Subcutaneous abdominal adipose tissue (tissue), 5 donors: ENCODE measurements around the gene UTF1.

Experiments
- H3K27ac ChIP-seq: one replicate; pipeline ENCODE4 v1.7.0; 2013; ENCODE audit warnings: low read depth, mild to moderate bottlenecking, inconsistent platforms, low read length, moderate library complexity
- H3K27me3 ChIP-seq, 5 donors: one replicate each; pipeline ENCODE4 v1.7.0; 2013; ENCODE audit warnings: low read length in 5 of 5, inconsistent platforms in 1 of 5; ENCODE audit not compliant: control insufficient read depth in 5 of 5, insufficient read depth in 4 of 5
- H3K36me3 ChIP-seq, 5 donors: one replicate each; pipeline ENCODE4 v1.7.0; 2013; ENCODE audit warnings: low read length in 5 of 5; ENCODE audit not compliant: control insufficient read depth in 5 of 5, insufficient read depth in 5 of 5
- H3K4me1 ChIP-seq, 5 donors: one replicate each; pipeline ENCODE4 v1.7.0; 2013; ENCODE audit warnings: low read length in 5 of 5, mild to moderate bottlenecking in 3 of 5, moderate library complexity in 1 of 5; ENCODE audit not compliant: control insufficient read depth in 5 of 5, insufficient read depth in 5 of 5
- H3K4me3 ChIP-seq, 5 donors: one replicate each; pipeline ENCODE4 v1.7.0; 2013; ENCODE audit warnings: low read length in 5 of 5, low read depth in 1 of 5
- H3K9ac ChIP-seq, 5 donors: one replicate each; pipeline ENCODE4 v1.7.0; 2013; ENCODE audit warnings: low read length in 5 of 5, mild to moderate bottlenecking in 4 of 5, moderate library complexity in 3 of 5
- H3K9me3 ChIP-seq, 5 donors: one replicate each; pipeline ENCODE4 v1.7.0; 2013; ENCODE audit warnings: low read length in 5 of 5; ENCODE audit not compliant: control insufficient read depth in 5 of 5
- donor health status: healthy.
- donor health status: healthy.
- donor health status: healthy.
- donor health status: healthy.
- donor health status: healthy.

The UTF1 gene

GRCh38 chr10:133209117-133209516 lies 20.9 kb upstream of the UTF1 start:
- Histone ChIP-seq H3K4me1 (no peaks in the 10 kb centered on the region), H3K27ac (no peak overlapping the region), H3K9me3 (peaks cover 0 to 3% (median 0%) of the 10 kb centered on the region in 5 donors), H3K27me3 (peaks cover 3 to 14% (median 6%) of the 10 kb centered on the region in 5 donors), H3K9ac (no peak overlapping the region), H3K4me3 (no peak overlapping the region), H3K36me3 (no peaks in the 10 kb centered on the region)

DNA sequence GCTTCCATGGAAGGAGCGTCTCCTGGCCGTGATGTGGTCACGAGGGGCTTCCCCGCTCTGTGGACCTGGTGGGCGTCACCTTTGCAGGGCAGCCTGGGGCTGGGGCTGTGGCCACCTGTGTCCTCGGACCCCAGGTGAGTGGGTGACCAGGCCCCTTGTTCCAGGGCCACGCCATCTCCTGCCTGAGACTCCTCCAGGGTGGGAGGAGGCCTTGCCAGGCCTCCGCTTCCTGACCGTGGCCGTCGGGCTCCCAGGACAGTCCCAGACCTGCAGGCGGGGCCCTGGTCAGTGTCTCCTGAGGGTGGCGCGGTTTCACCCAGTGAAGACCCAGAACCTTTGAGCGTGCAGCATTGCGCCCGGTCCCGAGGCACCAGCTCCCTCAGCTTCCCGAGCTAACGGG lies 20.4 kb upstream of the UTF1 start:
- Histone ChIP-seq H3K4me1 (no peaks in the 10 kb centered on the region), H3K4me3 (no peak overlapping the region), H3K9me3 (peaks cover 0 to 3% (median 0%) of the 10 kb centered on the region in 5 donors), H3K27ac (no peak overlapping the region), H3K36me3 (no peaks in the 10 kb centered on the region), H3K27me3 (peaks cover 5 to 17% (median 9%) of the 10 kb centered on the region in 5 donors), H3K9ac (no peak overlapping the region)

DNA sequence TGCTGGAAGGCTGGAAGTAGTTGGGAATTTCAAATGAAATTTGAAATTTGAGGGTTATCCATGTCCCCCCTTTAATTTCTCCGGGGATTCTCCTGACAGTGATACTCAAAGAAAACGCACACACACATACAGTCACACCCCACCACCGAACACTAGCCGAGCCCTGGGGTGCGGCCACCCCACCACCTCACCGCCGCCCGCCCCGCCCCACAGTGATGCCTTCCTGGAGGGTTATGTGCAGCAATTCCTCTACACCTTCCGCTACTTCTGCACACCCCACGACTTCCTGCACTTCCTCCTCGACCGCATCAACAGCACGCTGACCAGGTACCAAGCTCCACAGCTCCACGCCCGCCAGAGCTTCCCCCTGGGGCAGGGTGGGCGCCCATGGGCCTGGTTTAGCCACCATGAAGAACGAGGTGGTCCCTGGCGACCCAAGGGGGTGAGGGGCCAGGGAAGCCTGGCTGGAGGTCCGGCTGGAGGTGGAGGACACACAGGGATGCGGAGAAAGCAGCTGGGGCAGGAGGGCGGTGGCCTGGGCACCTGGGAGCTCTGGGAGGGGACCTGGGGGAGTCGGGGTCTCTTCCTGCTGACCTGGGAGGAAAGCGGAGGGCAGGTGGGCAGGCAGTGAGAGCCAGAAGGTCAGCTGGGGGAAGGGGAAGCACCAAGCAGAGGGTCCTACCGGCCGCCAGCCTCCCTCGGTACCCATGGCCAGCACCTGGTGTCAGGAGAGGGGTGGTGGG lies 19.4 kb upstream of the UTF1 start:
- Histone ChIP-seq H3K27me3 (peaks cover 7 to 23% (median 10%) of the 10 kb centered on the region in 5 donors), H3K27ac (no peak overlapping the region), H3K9me3 (peaks cover 0 to 3% (median 0%) of the 10 kb centered on the region in 5 donors), H3K36me3 (no peaks in the 10 kb centered on the region), H3K9ac (no peak overlapping the region), H3K4me3 (no peak overlapping the region), H3K4me1 (no peaks in the 10 kb centered on the region)

DNA sequence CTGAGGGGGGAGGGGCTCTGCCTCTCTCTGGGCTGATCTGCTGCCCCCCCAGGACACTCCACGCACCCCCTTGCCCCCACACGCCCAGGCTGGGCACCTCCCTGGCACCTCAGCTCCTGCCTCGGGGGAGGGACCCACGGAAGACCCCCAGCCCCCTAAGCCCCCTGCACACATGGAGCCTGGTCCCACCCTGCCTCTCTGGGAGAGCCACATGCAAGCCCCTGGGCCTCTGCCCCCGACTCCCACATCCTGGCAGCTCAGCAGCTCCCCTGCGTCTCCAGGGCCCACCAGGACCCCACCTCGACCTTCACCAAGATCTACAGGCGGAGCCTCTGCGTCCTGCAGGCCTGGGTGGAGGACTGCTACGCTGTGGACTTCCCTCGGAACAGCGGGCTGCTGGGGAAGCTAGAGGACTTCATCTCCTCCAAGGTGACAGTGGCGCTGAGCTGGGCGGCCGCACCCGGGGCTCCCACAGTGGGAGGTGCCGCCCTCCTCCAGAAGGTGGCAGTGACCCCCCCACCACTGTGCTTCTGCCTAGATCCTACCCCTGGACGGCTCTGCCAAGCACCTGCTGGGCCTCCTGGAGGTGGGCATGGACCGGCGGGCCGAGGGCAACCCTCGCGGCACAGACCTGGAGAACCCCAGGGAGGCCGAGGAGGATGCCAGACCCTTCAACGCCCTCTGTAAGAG lies 18.7 kb upstream of the UTF1 start:
- Histone ChIP-seq H3K27me3 (peaks cover 7 to 26% (median 13%) of the 10 kb centered on the region in 5 donors), H3K27ac (no peak overlapping the region), H3K36me3 (no peaks in the 10 kb centered on the region), H3K9ac (no peak overlapping the region), H3K4me1 (no peaks in the 10 kb centered on the region), H3K9me3 (peaks cover 0 to 3% (median 0%) of the 10 kb centered on the region in 5 donors), H3K4me3 (no peak overlapping the region)

- Histone ChIP-seq H3K27ac (no peak overlapping the region), H3K4me1 (no peaks in the 10 kb centered on the region), H3K9ac (no peak overlapping the region), H3K4me3 (no peak overlapping the region), H3K36me3 (no peaks in the 10 kb centered on the region), H3K27me3 (peaks cover 7 to 26% (median 13%) of the 10 kb centered on the region in 5 donors), H3K9me3 (peaks cover 0 to 3% (median 0%) of the 10 kb centered on the region in 5 donors)
Measured at GRCh38 chr10:133211959-133212852, 17.8 kb upstream of the UTF1 start.

DNA sequence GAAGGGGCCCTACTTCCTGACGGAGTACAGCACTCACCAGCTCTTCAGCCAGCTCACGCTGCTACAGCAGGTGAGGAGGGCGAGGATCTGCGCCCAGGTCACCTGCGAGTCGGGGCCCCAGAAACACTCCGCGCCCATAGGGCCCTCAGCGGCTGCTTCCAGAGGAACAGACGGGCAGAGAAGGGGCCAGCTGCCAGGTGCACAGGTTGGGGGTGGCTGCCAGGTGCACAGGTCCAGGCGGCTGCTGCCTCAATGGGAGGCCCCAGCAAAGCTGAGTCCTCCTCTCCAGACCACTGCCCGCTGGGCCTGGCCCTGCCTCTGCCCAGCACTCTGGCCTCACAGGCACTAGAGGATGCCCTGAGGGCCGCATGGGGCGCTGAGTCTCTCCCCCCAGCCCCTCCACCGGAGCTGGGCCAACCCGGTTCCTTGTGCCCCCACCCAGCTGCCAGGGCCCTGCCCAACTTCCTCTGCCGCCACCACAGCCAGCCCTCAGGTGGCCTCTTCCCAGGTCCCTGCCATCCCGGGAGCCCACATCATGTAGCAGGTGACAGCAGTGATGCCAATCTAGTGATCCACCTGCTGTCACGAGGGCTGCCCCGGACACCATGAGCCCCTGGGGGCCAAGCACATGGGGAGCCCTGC lies 17.0 kb upstream of the UTF1 start:
- Histone ChIP-seq H3K9me3 (peaks cover 0 to 3% (median 0%) of the 10 kb centered on the region in 5 donors), H3K27me3 (peaks cover 7 to 26% (median 13%) of the 10 kb centered on the region in 5 donors), H3K27ac (no peak overlapping the region), H3K4me1 (no peaks in the 10 kb centered on the region), H3K4me3 (no peak overlapping the region), H3K36me3 (no peaks in the 10 kb centered on the region), H3K9ac (no peak overlapping the region)

- peaks cover 0 to 3% (median 0%) of the 10 kb centered on the region in 5 donors for H3K9me3 ChIP-seq
- H3K36me3 ChIP-seq = no peaks in the 10 kb centered on the region
- H3K27ac ChIP-seq = no peak overlapping the region
- H3K27me3 ChIP-seq = peaks cover 7 to 27% (median 13%) of the 10 kb centered on the region in 5 donors
- no peak overlapping the region for H3K4me3 ChIP-seq
- no peak overlapping the region for H3K9ac ChIP-seq
- H3K4me1 ChIP-seq = no peaks in the 10 kb centered on the region
Measured at GRCh38 chr10:133213641-133214467, 16.2 kb upstream of the UTF1 start.

GRCh38 chr10:133214468-133215410 lies 15.3 kb upstream of the UTF1 start:
- Histone ChIP-seq H3K9ac (no peak overlapping the region), H3K27me3 (peaks cover 13 to 36% (median 21%) of the 10 kb centered on the region in 5 donors), H3K4me3 (no peak overlapping the region), H3K4me1 (no peaks in the 10 kb centered on the region), H3K36me3 (no peaks in the 10 kb centered on the region), H3K9me3 (no peaks in the 10 kb centered on the region), H3K27ac (no peak overlapping the region)
